ENCODE data around the gene LRPPRC. TPM values are rescaled to one million over a fixed set of nuclear protein-coding genes. Genes with fewer than 3 reads are reported as not detected.

The LRPPRC gene
- polyA plus RNA-seq, 1 of the 3 experiments (the other 2 are of a cell fraction): 31.4 TPM

- Histone ChIP-seq H3K36me3 (replicated peaks in 1 of 2; ENCODE audit: control insufficient read depth in 1 of 2, insufficient read depth in 2 of 2, low read length in 1 of 2) (peaks cover 79 to 81% of the 10 kb centered on the region in 2 experiments), H3K9ac (no peak overlapping the region), H4K20me1 (ENCODE audit: insufficient read depth) (no peaks in the 10 kb centered on the region), H3K4me1 (ENCODE audit: control insufficient read depth in 1 of 2, insufficient read depth in 2 of 2, low read depth in 1 of 2, low read length in 1 of 2) (peaks cover 3 to 5% of the 10 kb centered on the region in 2 experiments; a peak in 3 of 4 replicates), H3K9me3 (no peaks in the 10 kb centered on the region), H3K4me2 (no peak overlapping the region), H3K9me2 (no peaks in the 10 kb centered on the region), H3K27me3 (ENCODE audit: insufficient read depth) (no peaks in the 10 kb centered on the region), H3K79me2 (ENCODE audit: insufficient read depth) (peaks cover 4% of the 10 kb centered on the region; the same call in 1 of the 2 replicates), H2AFZ (ENCODE audit: low read depth) (no peak overlapping the region), H3F3A (replicated peaks; ENCODE audit: insufficient read depth) (no peaks in the 10 kb centered on the region), H3K27ac (ENCODE audit: low read depth in 2 of 2, low read length in 1 of 2) (no peak overlapping the region), H3K4me3 (ENCODE audit: low read depth in 2 of 2, low read length in 1 of 2) (no peak overlapping the region)
- WGBS (ENCODE audit: low lambda C conversion rate): 86% methylated on average over 3 of the region's 3 CpGs
- TF ChIP-seq ZBTB33 (IDR thresholded peaks at IDR 0.05; ENCODE audit: borderline replicate concordance, low read depth): no peak
- no peak for TF ChIP-seq JUND (IDR thresholded peaks at IDR 0.05)
- peak in 1 of 2 experiments; percentile 37; a peak in 1 of 4 replicates for TF ChIP-seq EP300 (IDR thresholded peaks at IDR 0.05; ENCODE audit: borderline replicate concordance in 1 of 2, low read depth in 1 of 2, low read length in 1 of 2)
- no peak for TF ChIP-seq MXI1 (IDR thresholded peaks at IDR 0.05; ENCODE audit: low read depth, low read length)
- TF ChIP-seq RCOR1 (IDR thresholded peaks at IDR 0.05; ENCODE audit: low read length): peak; percentile 64; the same call in 1 of the 2 replicates
- TF ChIP-seq ELF1 (IDR thresholded peaks at IDR 0.05): no peak
- no peak for TF ChIP-seq MEF2A (IDR thresholded peaks at IDR 0.05; ENCODE audit: borderline replicate concordance, low read depth)
- TF ChIP-seq CHD2 (IDR thresholded peaks at IDR 0.05; ENCODE audit: low read length, partially characterized antibody): peak; percentile 52
- TF ChIP-seq GATA2 (CRISPR knock-in tag; IDR thresholded peaks at IDR 0.05): peak; percentile 15; the same call in 1 of the 2 replicates
- 0 out of 2 replicates have a peak, but pooled peaks have one; percentile 30 for TF ChIP-seq FOXJ3 (CRISPR knock-in tag; IDR thresholded peaks at IDR 0.05)
- ChIA-PET POLR2A (no interaction called here), CTCF (interaction anchor here (1.0 to 2.3 kb wide), 7 partner anchors 9 to 1025 kb away, joined by 3 to 14 read pairs (median 7); no protein-coding TSS in a partner anchor)
- peak; percentile 13 for DNase-seq
These were observed 64.5 kb downstream of the LRPPRC start for GRCh38 chr2:43931293-43931692.

GRCh38 chr2:43927442-43927841, 68.3 kb downstream of the LRPPRC start:
- no peak overlapping the region for H3K4me3 ChIP-seq (ENCODE audit: low read depth in 2 of 2, low read length in 1 of 2)
- H3K9me3 ChIP-seq: no peaks in the 10 kb centered on the region
- H3K27me3 ChIP-seq (ENCODE audit: insufficient read depth): no peaks in the 10 kb centered on the region
- no peaks in the 10 kb centered on the region for H3K79me2 ChIP-seq (ENCODE audit: insufficient read depth)
- WGBS (ENCODE audit: low lambda C conversion rate): 97% methylated on average over 4 of the region's 4 CpGs
- H3F3A ChIP-seq (replicated peaks; ENCODE audit: insufficient read depth): no peaks in the 10 kb centered on the region
- no peak for TF ChIP-seq MAX (IDR thresholded peaks at IDR 0.05; ENCODE audit: low read depth)
- TF ChIP-seq REST (IDR thresholded peaks at IDR 0.05; ENCODE audit: low read depth, low read length): no peak
- no peak for TF ChIP-seq RCOR1 (IDR thresholded peaks at IDR 0.05; ENCODE audit: low read length)
- TF ChIP-seq FOSL2 (IDR thresholded peaks at IDR 0.05; ENCODE audit: borderline replicate concordance, low read depth): no peak
- no peak for TF ChIP-seq IRF3 (IDR thresholded peaks at IDR 0.05; ENCODE audit: low read depth, low read length)
- TF ChIP-seq CHD2 (IDR thresholded peaks at IDR 0.05; ENCODE audit: low read length, partially characterized antibody): no peak
- TF ChIP-seq SMC3 (IDR thresholded peaks at IDR 0.05; ENCODE audit: low read depth, low read length): no peak
- no peak for TF ChIP-seq EP300 (IDR thresholded peaks at IDR 0.05; ENCODE audit: borderline replicate concordance in 1 of 2, low read depth in 1 of 2, low read length in 1 of 2)
- no peak for TF ChIP-seq USF2 (IDR thresholded peaks at IDR 0.05; ENCODE audit: borderline replicate concordance, low read depth, low read length)
- TF ChIP-seq RAD21 (IDR thresholded peaks at IDR 0.05; ENCODE audit: low read length): no peak
- TF ChIP-seq NFIC (IDR thresholded peaks at IDR 0.05; ENCODE audit: borderline replicate concordance): no peak
- no peak for TF ChIP-seq NRF1 (IDR thresholded peaks at IDR 0.05; ENCODE audit: low read depth, low read length)
- no peak for TF ChIP-seq FOXM1 (IDR thresholded peaks at IDR 0.05; ENCODE audit: low read depth)
- no peaks in the 10 kb centered on the region for H3K9me2 ChIP-seq
- POLR2A ChIA-PET: no interaction called here
- peaks cover 76 to 85% of the 10 kb centered on the region in 2 experiments for H3K36me3 ChIP-seq (replicated peaks in 1 of 2; ENCODE audit: control insufficient read depth in 1 of 2, insufficient read depth in 2 of 2, low read length in 1 of 2)
- H3K27ac ChIP-seq (ENCODE audit: low read depth in 2 of 2, low read length in 1 of 2): no peak overlapping the region
- CTCF ChIA-PET: no interaction called here
- H3K9ac ChIP-seq: no peak overlapping the region
- peaks cover 0 to 3% of the 10 kb centered on the region in 2 experiments; a peak in 2 of 4 replicates for H3K4me1 ChIP-seq (ENCODE audit: control insufficient read depth in 1 of 2, insufficient read depth in 2 of 2, low read depth in 1 of 2, low read length in 1 of 2)
- no peaks in the 10 kb centered on the region for H4K20me1 ChIP-seq (ENCODE audit: insufficient read depth)
- H2AFZ ChIP-seq (ENCODE audit: low read depth): no peak overlapping the region
- no peak for DNase-seq
- no peak overlapping the region for H3K4me2 ChIP-seq

All from SK-N-SH (cell line).